IPS-NIHi11 (cell line): ENCODE measurements around the gene PSMG2.

Experiments
- DNase-seq: peaks from one replicate; pipeline ENCODE4 v3.0.0; 2012; ENCODE audit warnings: mixed read lengths, low spot score

The PSMG2 gene

DNA sequence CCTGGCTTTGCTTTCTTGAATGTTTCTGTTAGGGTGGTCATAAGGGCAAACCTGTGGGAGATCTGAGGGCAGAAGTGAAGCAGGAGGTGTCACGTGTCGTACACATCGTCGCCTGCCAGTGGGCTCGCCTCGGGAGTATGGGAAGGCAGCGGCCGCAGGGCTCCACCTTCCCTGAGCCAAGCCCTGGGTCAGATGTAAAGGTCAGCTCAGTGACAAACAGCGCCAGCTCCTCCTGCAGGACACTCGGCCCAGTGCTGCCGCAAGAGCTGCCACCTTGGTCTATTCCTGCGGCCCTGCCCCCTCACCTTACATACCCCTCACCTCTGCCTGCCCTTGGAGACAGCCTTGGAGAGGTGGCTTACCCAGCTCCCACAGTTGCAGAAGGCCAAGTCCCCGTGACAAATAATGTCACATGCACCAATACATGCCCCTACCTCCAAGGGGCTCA, 64.2 kb downstream of the PSMG2 start:
- DNase-seq: peak; percentile 85

GRCh38 chr18:12767580-12768155, 64.8 kb downstream of the PSMG2 start:
- no peak for DNase-seq

GRCh38 chr18:12768625-12769024, 65.8 kb downstream of the PSMG2 start:
- no peak for DNase-seq

DNA sequence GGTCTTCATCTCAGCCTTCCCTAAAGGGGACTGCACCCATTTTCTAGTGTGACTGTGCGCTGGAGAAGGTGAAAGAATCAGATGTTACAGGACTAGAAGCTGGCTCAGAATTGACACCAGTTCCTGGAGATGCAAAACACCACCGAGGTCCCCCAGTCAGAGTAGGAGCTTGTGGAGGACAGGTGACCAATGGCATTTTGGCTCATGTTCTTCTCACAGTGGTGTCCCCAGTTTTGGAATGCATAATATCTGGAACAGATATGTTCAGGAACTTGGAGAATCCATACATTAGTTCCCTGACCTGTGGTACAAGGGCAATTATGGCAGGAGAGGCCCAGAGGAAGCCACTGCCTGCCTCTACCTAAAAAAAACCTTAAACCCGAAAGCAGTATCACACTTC, 66.3 kb downstream of the PSMG2 start:
- DNase-seq: no peak

GRCh38 chr18:12769644-12770440, 67.0 kb downstream of the PSMG2 start:
- DNase-seq: no peak

GRCh38 chr18:12770469-12771219, 67.8 kb downstream of the PSMG2 start:
- no peak for DNase-seq

DNA sequence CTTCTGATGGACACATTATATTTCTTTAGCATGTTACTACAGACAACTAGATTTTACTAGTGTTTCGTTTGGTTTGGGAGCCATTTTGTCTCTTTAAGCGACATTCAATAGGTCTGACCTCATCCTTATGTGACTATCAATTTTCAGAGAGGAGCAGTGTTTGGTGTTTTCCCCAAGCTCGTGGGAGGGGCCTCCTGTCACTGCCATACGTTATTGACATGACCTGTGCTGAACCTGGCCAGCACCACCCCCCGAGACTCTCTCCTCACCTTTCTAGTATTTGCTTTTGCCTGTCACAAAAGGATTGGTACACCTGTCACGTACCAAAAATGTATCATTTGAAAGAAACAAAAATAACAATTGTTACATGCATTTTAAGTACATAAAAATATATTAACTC, 69.3 kb downstream of the PSMG2 start:
- DNase-seq: no peak

DNA sequence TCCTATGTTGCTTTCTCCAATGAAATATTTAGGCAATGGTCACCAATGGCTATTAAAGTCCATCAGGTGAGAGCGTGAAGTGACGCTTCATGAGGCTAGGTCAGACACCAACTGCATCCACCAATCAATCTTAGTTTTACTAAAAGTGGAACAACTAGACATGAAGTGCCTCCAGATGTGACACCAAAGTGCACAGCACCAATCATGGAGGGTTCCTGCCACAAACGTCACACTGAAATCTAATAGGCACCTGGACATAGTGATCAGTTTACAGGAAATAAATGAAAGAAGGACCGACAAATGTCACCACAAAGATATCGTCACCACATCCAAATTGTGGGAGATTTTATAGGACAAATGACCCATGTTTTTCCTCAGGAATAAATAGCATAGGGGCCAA, 70.5 kb downstream of the PSMG2 start:
- no peak for DNase-seq

DNA sequence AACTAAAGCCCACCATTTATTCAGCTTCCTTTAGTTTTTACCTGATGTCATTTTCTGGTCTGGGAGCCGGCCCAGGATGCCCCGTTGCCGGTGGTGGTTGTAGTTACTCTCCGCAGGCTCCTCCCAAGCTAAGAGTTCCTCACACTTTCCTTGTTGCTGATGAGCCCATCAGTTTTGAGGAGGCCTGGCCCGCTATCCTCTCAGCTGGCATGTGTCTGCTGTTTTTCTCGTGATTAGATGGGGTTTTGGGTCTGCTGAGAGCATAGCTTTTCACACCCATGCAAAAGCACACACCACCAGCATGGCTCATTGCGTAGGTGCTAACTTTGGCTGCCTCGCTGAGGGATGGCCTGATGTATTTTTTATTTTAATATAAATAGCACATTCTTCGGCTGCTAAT, 72.1 kb downstream of the PSMG2 start:
- no peak for DNase-seq
